Measurements from ENCODE around the gene NAIP. TPM values are rescaled to one million over a fixed set of nuclear protein-coding genes. Genes with fewer than 3 reads are reported as not detected.
"Not testable (repeated sequence)": the region's sequence is repeated elsewhere in the genome, so short reads cannot be mapped to it uniquely, and the experiment has no call there.

NAIP gene
- 2.1 TPM for polyA plus RNA-seq

DNA sequence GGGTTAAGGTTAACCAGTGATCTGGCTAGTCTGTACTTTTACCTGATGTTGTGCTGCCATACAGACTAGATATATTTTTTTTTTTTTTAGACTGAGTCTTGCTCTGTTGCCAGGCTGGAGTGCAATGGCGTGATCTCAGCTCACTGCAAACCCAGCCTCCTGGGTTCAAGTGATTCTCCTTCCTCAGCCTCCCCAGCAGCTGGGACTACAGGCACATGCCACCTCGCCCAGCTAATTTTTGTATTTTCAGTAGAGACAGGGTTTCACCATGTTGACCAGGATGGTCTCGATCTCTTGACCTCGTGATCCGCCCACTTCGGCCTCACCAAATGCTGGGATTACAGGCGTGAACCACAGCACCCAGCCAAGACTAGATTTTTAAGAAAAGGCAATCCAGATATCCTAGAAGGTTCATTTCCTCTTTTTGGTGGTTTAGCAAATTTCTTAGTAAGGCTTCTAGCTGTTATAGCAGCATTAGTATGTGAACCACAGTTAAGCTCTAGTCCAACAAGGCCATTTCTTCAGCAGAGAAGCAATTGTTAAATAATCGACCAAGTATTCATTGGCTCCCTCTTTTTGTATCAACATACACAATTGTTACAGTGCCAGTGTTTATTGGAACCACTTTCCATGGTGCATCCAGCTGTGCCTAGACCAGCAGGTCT, at the start of gene NAIP:
Gene NAIP (minus strand): TSS at position 51 of the 665 bp plus-strand sequence. CDS start 12,424 bp downstream, outside the sequence.
- not testable (repeated sequence) for H3K4me1 Mint-ChIP-seq, H3K4me3 Mint-ChIP-seq, H3K36me3 Mint-ChIP-seq, H3K27ac Mint-ChIP-seq, H3K27me3 Mint-ChIP-seq, H3K9me3 Mint-ChIP-seq

- not testable (repeated sequence) for H3K36me3 Mint-ChIP-seq, H3K27me3 Mint-ChIP-seq, H3K4me1 Mint-ChIP-seq, H3K27ac Mint-ChIP-seq, H3K9me3 Mint-ChIP-seq, H3K4me3 Mint-ChIP-seq
Observed at GRCh38 chr5:71067262-71067928, 42.3 kb upstream of the NAIP start, which contains the start of gene GTF2H2. Gene GTF2H2 (minus strand): TSS chr5:71067676. CDS start chr5:71062763, 4,913 bp downstream.

DNA sequence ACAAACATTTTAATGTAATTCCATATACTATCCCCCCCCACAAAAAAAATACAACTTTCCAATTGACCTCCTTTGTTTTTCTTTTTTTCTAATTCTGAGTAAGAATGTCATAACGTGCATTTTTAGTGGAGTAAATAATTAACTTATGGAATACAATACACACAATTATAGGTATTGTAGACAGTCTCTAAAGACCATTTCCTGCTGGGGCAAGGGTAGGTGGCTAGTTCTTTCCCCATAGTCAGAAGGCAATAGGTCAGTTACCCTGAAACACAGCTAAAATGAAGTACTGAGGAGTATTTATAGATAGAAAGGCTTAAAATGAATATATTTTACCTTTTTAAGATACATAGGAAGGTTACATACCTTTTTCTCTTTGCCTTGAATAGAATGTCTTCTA, 36.2 kb upstream of the NAIP start:
- H3K27ac Mint-ChIP-seq, H3K4me1 Mint-ChIP-seq, H3K4me3 Mint-ChIP-seq, H3K27me3 Mint-ChIP-seq, H3K9me3 Mint-ChIP-seq, H3K36me3 Mint-ChIP-seq: not testable (repeated sequence)

DNA sequence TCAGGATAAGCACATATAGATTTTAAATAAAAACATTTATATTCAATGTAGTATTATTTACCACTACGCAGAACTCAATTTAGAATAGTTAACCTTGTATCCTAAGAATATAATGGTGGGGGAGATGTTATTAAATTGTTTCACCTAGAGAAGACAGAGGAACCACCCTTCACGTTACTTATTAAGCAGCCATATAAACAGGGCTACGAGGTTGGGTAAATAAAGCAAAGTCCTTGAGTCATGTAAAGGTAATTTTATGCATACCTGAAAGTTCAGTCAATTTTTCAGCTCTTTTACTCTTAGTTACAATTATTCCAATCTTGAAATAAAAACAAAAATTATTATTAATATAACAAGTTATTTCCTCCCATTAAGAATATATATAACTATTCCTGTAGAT, 34.3 kb upstream of the NAIP start:
- H3K9me3 Mint-ChIP-seq, H3K27ac Mint-ChIP-seq, H3K36me3 Mint-ChIP-seq, H3K4me1 Mint-ChIP-seq, H3K4me3 Mint-ChIP-seq, H3K27me3 Mint-ChIP-seq: not testable (repeated sequence)

GRCh38 chr5:71044808-71045207, 19.7 kb upstream of the NAIP start:
- H3K4me1 Mint-ChIP-seq, H3K27me3 Mint-ChIP-seq, H3K36me3 Mint-ChIP-seq, H3K27ac Mint-ChIP-seq, H3K9me3 Mint-ChIP-seq, H3K4me3 Mint-ChIP-seq: not testable (repeated sequence)

- H3K27me3 Mint-ChIP-seq, H3K4me3 Mint-ChIP-seq, H3K27ac Mint-ChIP-seq, H3K36me3 Mint-ChIP-seq, H3K9me3 Mint-ChIP-seq, H3K4me1 Mint-ChIP-seq: not testable (repeated sequence)
Observed at GRCh38 chr5:71044128-71044527, 19.0 kb upstream of the NAIP start.

- H3K27ac Mint-ChIP-seq, H3K4me3 Mint-ChIP-seq, H3K4me1 Mint-ChIP-seq, H3K9me3 Mint-ChIP-seq, H3K27me3 Mint-ChIP-seq, H3K36me3 Mint-ChIP-seq: not testable (repeated sequence)
Observed at GRCh38 chr5:71031046-71031776, 6.1 kb upstream of the NAIP start.

GRCh38 chr5:71020643-71021042, 4.5 kb downstream of the NAIP start:
- not testable (repeated sequence) for H3K27ac Mint-ChIP-seq, H3K27me3 Mint-ChIP-seq, H3K4me3 Mint-ChIP-seq, H3K36me3 Mint-ChIP-seq, H3K4me1 Mint-ChIP-seq, H3K9me3 Mint-ChIP-seq

GRCh38 chr5:71018376-71019005, 6.6 kb downstream of the NAIP start:
- H3K4me3 Mint-ChIP-seq, H3K27me3 Mint-ChIP-seq, H3K27ac Mint-ChIP-seq, H3K4me1 Mint-ChIP-seq, H3K9me3 Mint-ChIP-seq, H3K36me3 Mint-ChIP-seq: not testable (repeated sequence)

DNA sequence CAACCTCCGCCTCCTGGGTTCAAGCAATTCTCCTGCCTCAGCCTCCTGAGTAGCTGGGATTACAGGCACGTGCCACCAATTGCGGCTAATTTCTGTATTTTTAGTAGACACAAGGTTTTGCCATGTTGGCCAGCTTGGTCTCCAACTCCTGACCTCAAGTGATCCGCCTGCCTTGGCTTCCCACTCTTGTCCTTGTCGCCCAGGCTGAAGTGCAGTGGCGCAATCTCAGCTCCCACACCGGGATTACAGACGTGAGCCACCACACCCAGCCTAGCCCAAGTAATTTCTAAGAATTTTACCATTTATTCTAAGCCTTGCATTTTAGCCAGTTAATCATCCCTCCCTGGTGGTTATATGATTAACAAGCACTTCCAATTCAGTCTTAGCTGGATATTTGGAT, 11.0 kb downstream of the NAIP start:
- peaks cover 0 to 4% (median 0%) of the 10 kb centered on the region in 3 donors for H3K4me1 Mint-ChIP-seq
- H3K36me3 Mint-ChIP-seq, result peaks cover 2% of the 10 kb centered on the region
- no peak overlapping the region for H3K27ac Mint-ChIP-seq
- H3K4me3 Mint-ChIP-seq, result no peak overlapping the region
- no peaks in the 10 kb centered on the region for H3K9me3 Mint-ChIP-seq
- H3K27me3 Mint-ChIP-seq, result no peaks in the 10 kb centered on the region

DNA sequence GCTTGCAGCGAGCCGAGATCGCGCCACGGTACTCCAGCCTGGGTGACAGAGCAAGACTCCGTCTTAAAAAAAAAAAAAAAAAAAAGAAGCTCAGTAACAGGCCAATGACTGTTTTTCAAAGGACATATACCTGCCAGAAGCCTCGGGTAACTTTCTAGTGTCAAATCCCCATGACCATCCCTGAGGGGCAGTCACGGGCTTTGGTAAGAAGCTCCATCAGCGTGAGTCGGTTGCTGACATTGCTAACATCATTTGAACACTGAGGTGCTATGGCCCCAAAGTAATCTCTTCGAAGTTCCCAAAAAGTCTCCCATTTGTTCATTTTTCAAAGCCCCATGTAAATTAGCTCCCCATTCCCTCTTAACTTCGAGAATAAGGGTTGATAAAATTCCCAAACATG, 11.6 kb downstream of the NAIP start:
- Mint-ChIP-seq H3K36me3 (peaks cover 2% of the 10 kb centered on the region), H3K27ac (no peak overlapping the region), H3K4me3 (no peak overlapping the region), H3K4me1 (peaks cover 0 to 4% (median 0%) of the 10 kb centered on the region in 3 donors), H3K9me3 (no peaks in the 10 kb centered on the region), H3K27me3 (no peaks in the 10 kb centered on the region)

DNA sequence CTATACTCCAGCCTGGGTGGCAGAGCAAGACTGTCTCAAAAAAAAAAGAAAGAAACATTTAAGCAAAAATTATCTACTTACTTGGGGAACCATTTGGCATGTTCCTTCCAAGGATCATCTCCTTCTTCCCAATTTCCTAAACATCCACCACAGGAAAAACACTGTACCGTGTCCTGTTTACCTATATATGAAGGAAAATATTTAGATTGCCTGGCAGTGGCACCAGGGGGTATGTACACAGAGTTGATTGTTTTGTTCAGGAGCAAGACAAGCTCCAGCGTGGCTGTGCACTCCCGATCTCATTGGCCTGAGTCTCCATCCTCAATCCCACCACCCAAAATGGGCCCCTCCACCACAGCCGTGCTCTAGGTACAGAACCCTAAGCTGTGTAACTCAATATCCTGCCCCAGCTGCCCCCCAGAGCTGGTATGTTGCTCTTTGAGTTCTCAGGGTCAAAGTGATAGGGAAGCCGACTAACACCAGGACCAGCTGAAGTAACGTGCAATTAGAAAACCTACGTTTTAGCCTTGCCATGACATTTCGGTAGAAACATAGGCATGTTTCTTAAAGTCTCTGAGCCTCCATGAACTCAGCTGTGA, 13.8 kb downstream of the NAIP start:
- H3K36me3 Mint-ChIP-seq, result peaks cover 2% of the 10 kb centered on the region
- peaks cover 0 to 4% (median 0%) of the 10 kb centered on the region in 3 donors for H3K4me1 Mint-ChIP-seq
- no peak overlapping the region for H3K4me3 Mint-ChIP-seq
- no peak overlapping the region for H3K27ac Mint-ChIP-seq
- H3K27me3 Mint-ChIP-seq, result no peaks in the 10 kb centered on the region
- no peaks in the 10 kb centered on the region for H3K9me3 Mint-ChIP-seq

DNA sequence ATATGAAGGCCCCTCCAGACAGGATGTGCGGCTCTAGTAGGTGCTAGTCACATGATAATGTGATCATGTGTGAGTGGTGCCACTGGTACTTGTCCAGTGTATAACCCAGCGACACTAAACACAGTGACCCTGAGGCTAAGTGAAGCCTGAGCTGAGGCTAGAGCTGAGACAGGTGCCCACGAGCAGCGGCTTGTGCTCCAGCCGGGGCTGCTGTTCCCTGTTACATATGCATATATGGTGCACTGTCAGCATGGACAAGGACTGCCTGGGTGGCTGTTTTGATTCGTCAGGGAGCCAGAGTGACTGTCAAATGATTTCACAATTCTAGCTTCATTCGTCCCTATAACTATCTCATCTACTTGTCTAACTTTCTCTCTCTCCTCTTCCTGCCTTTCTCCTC, 18.2 kb downstream of the NAIP start:
- not testable (repeated sequence) for H3K27ac Mint-ChIP-seq, H3K9me3 Mint-ChIP-seq

GRCh38 chr5:70984882-70985281, 40.3 kb downstream of the NAIP start:
- H3K4me1 Mint-ChIP-seq, H3K27me3 Mint-ChIP-seq, H3K4me3 Mint-ChIP-seq, H3K36me3 Mint-ChIP-seq, H3K9me3 Mint-ChIP-seq, H3K27ac Mint-ChIP-seq: not testable (repeated sequence)

More for the DNA sequence above, 18.2 kb downstream of the NAIP start:
- H3K4me1 Mint-ChIP-seq, H3K4me3 Mint-ChIP-seq, H3K36me3 Mint-ChIP-seq, H3K27me3 Mint-ChIP-seq: not testable (repeated sequence)

DNA sequence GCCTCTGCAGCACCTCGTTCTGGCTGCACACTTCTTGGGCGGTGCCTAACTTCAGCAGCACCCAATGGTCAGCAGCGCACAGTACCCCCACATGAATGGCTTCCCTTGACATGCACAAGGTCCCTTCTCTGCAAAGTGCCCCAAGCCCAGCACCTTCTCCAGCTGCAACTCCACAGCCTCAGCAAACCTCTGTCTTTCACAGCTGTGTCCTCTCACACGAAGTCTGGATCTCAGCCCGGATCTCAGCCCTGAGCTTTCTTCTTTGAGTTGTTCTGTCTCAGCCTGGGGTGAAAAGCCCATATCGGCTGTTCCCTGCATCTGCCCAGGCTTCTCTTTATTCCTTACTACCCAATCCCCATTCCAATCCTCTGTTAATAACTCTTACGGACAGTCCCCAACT, 57.9 kb downstream of the NAIP start:
- H3K9me3 Mint-ChIP-seq, H3K4me3 Mint-ChIP-seq, H3K27me3 Mint-ChIP-seq, H3K27ac Mint-ChIP-seq, H3K4me1 Mint-ChIP-seq, H3K36me3 Mint-ChIP-seq: not testable (repeated sequence)
